GM23338 (cell line): Measurements from ENCODE around the gene ELF5. TPM values are rescaled to one million over a fixed set of nuclear protein-coding genes. Genes with fewer than 3 reads are reported as not detected.

Experiments
- ATAC-seq: fragments of 200-7000 bp; cut with Tn5 transposase; 3 replicates; pipeline ENCODE4 v1.9.1; 2020
- DNase-seq: peaks from one replicate; pipeline ENCODE4 v3.0.0-alpha.2; 2015; ENCODE audit warnings: low spot score
- H2AFZ ChIP-seq: fragments of 200-600 bp; sonication (generic); 2 replicates; pipeline ENCODE4 v1.8.0; 2016; ENCODE audit warnings: antibody characterized with exemption, mild to moderate bottlenecking, moderate library complexity
- H3F3A ChIP-seq: fragments of 200-600 bp; sonication (generic); replicated peaks from 2 replicates; pipeline ENCODE4 v1.8.0; 2017; ENCODE audit warnings: antibody characterized with exemption, mixed run types, low read depth
- H3K27ac ChIP-seq: fragments of 200-600 bp; sonication (generic); 2 replicates; pipeline ENCODE4 v1.6.1; 2016; ENCODE audit warnings: low read depth
- H3K27me3 ChIP-seq: fragments of 200-600 bp; sonication (generic); 2 replicates; pipeline ENCODE4 v1.8.0; 2016; ENCODE audit warnings: mild to moderate bottlenecking, mixed run types, moderate library complexity; ENCODE audit not compliant: insufficient read depth
- H3K36me3 ChIP-seq: fragments of 200-600 bp; sonication (generic); 2 replicates; pipeline ENCODE4 v1.8.0; 2016; ENCODE audit warnings: mild to moderate bottlenecking; ENCODE audit not compliant: insufficient read depth
- H3K4me1 ChIP-seq: fragments of 200-600 bp; sonication (generic); 2 replicates; pipeline ENCODE4 v1.8.0; 2016; ENCODE audit warnings: mild to moderate bottlenecking, moderate library complexity; ENCODE audit not compliant: insufficient read depth
- H3K4me2 ChIP-seq: fragments of 200-600 bp; sonication (generic); 2 replicates; pipeline ENCODE4 v1.7.1; 2017; ENCODE audit warnings: mixed run types
- H3K4me3 ChIP-seq: fragments of 200-600 bp; sonication (generic); 2 replicates; pipeline ENCODE4 v1.6.1; 2016; ENCODE audit warnings: mixed run types
- H3K79me2 ChIP-seq: fragments of 200-600 bp; sonication (generic); replicated peaks from 2 replicates; pipeline ENCODE4 v1.8.0; 2017; ENCODE audit warnings: mild to moderate bottlenecking; ENCODE audit not compliant: insufficient read depth
- H3K9me2 ChIP-seq: fragments of 200-600 bp; sonication (generic); 2 replicates; pipeline ENCODE4 v1.8.0; 2017; ENCODE audit not compliant: insufficient read depth
- H4K20me1 ChIP-seq: fragments of 200-600 bp; sonication (generic); replicated peaks from 2 replicates; pipeline ENCODE4 v1.8.0; 2017; ENCODE audit warnings: mild to moderate bottlenecking; ENCODE audit not compliant: insufficient read depth
- H3K27ac Mint-ChIP-seq: 2 replicates; pipeline ENCODE4 v1.8.0; 2020; ENCODE audit warnings: inconsistent platforms, mild to moderate bottlenecking, moderate library complexity, mixed read lengths
- H3K27me3 Mint-ChIP-seq: 3 replicates; pipeline ENCODE4 v1.8.0; 2022; ENCODE audit warnings: low read depth, mild to moderate bottlenecking, moderate library complexity, mixed read lengths, inconsistent platforms; ENCODE audit not compliant: insufficient read depth, poor library complexity
- H3K36me3 Mint-ChIP-seq: 3 replicates; pipeline ENCODE4 v1.8.0; 2021; ENCODE audit warnings: low read depth, mild to moderate bottlenecking, inconsistent platforms, moderate library complexity, mixed read lengths
- H3K4me1 Mint-ChIP-seq: 3 replicates; pipeline ENCODE4 v1.8.0; 2020; ENCODE audit warnings: mild to moderate bottlenecking, inconsistent platforms, mixed read lengths
- H3K4me3 Mint-ChIP-seq: 3 replicates; pipeline ENCODE4 v1.8.0; 2021; ENCODE audit warnings: moderate library complexity, mild to moderate bottlenecking, inconsistent platforms, mixed read lengths
- H3K9me3 Mint-ChIP-seq: 3 replicates; pipeline ENCODE4 v1.8.0; 2020; ENCODE audit warnings: moderate library complexity, mild to moderate bottlenecking, inconsistent platforms, mixed read lengths
- CREB1 ChIP-seq: fragments of 250-450 bp; sonication (Bioruptor Pico); IDR thresholded peaks from 2 replicates; pipeline ENCODE4 v1.5.0; 2020; ENCODE audit warnings: low read depth, mild to moderate bottlenecking, moderate library complexity
- CTCF ChIP-seq, 2 experiments: fragments of 200-600 bp in 1 of 2; sonication (generic) in 1 of 2; conservative IDR thresholded peaks; 2 replicates each; pipeline versions ENCODE4 v1.5.1 to v1.6.1; 2016 to 2017; ENCODE audit warnings: antibody characterized with exemption in 2 of 2, low read depth in 2 of 2, mild to moderate bottlenecking in 2 of 2, moderate library complexity in 1 of 2
- ETS1 ChIP-seq: IDR thresholded peaks from 2 replicates; pipeline ENCODE4 v1.6.1; 2016; ENCODE audit warnings: antibody characterized with exemption
- EZH2 ChIP-seq: fragments of 200-600 bp; sonication (generic); IDR thresholded peaks from one replicate; pipeline ENCODE4 v1.8.0; 2017; ENCODE audit warnings: antibody characterized with exemption, mild to moderate bottlenecking, low read depth; ENCODE audit not compliant: unreplicated experiment
- EZH2phosphoT487 ChIP-seq: fragments of 200-600 bp; sonication (generic); IDR thresholded peaks from one replicate; pipeline ENCODE4 v1.8.1; 2018; ENCODE audit warnings: antibody characterized with exemption; ENCODE audit not compliant: unreplicated experiment
- JUNB ChIP-seq: IDR thresholded peaks from one replicate; pipeline ENCODE4 v1.6.1; 2016; ENCODE audit warnings: antibody characterized with exemption; ENCODE audit not compliant: unreplicated experiment
- NANOG ChIP-seq: IDR thresholded peaks from 2 replicates; pipeline ENCODE4 v1.6.1; 2016; ENCODE audit warnings: antibody characterized with exemption, borderline replicate concordance
- POLR2AphosphoS5 ChIP-seq: IDR thresholded peaks from 2 replicates; pipeline ENCODE4 v1.6.1; 2016; ENCODE audit warnings: antibody characterized with exemption, low read depth
- REST ChIP-seq: IDR thresholded peaks from one replicate; pipeline ENCODE4 v1.6.1; 2018; ENCODE audit warnings: antibody characterized with exemption; ENCODE audit not compliant: unreplicated experiment
- STAT1 ChIP-seq: IDR thresholded peaks from one replicate; pipeline ENCODE4 v1.6.1; 2016; ENCODE audit warnings: antibody characterized with exemption; ENCODE audit not compliant: unreplicated experiment
- ZNF114 ChIP-seq: fragments of 250-450 bp; sonication (Bioruptor Pico); IDR thresholded peaks from 2 replicates; pipeline ENCODE4 v1.5.0; 2020; ENCODE audit warnings: mild to moderate bottlenecking, moderate library complexity
- ZNF331 ChIP-seq: fragments of 250-450 bp; sonication (Bioruptor Pico); IDR thresholded peaks from 2 replicates; pipeline ENCODE4 v1.5.0; 2020; ENCODE audit warnings: low read depth, mild to moderate bottlenecking, moderate library complexity
- ZNF462 ChIP-seq: fragments of 250-450 bp; sonication (Bioruptor Pico); IDR thresholded peaks from 2 replicates; pipeline ENCODE4 v1.5.0; 2020; ENCODE audit warnings: mild to moderate bottlenecking, moderate library complexity
- polyA plus RNA-seq: library from polyadenylated mRNA; unstranded; fragments of >200 nt; fragmentation: Nextera tagmentation; extraction: Ambion mirVana; gene quantifications from 2 replicates; pipeline ENCODE4 v1.2.1, GENCODE V29; 2016
- total RNA-seq: library from RNA; depleted of rRNA; stranded (reverse); fragments of >200 nt; shearing (Covaris generic); gene quantifications from 2 replicates; pipeline ENCODE4 v1.2.3, GENCODE V29; 2014

The ELF5 gene
- total and polyA plus RNA-seq, 2 experiments from 2014 or later, result not detected

GRCh38 chr11:34523053-34523452 is 9.5 kb upstream of the ELF5 start:
- no peaks in the 10 kb centered on the region for H3K36me3 ChIP-seq
- TF ChIP-seq POLR2AphosphoS5 (no peak), ZNF462 (no peak), CREB1 (CRISPR knock-in tag) (no peak), NANOG (no peak), CTCF (conservative IDR thresholded peaks at IDR 0.05; ENCODE audit: low read depth in 2 of 2) (no peak), EZH2 (no peak), ETS1 (no peak), STAT1 (no peak), JUNB (no peak), EZH2phosphoT487 (no peak), REST (no peak), ZNF114 (CRISPR knock-in tag) (no peak), ZNF331 (CRISPR knock-in tag) (no peak)
- no peaks in the 10 kb centered on the region for H3K4me1 ChIP-seq
- ATAC-seq (no peak), DNase-seq (no peak)
- Mint-ChIP-seq H3K4me1 (no peaks in the 10 kb centered on the region), H3K27ac (no peak overlapping the region), H3K9me3 (no peaks in the 10 kb centered on the region), H3K4me3 (no peak overlapping the region), H3K36me3 (no peaks in the 10 kb centered on the region), H3K27me3 (no peaks in the 10 kb centered on the region)
- H2AFZ ChIP-seq, result no peak overlapping the region
- H4K20me1 ChIP-seq, result no peaks in the 10 kb centered on the region
- no peak overlapping the region for H3K4me3 ChIP-seq
- no peak overlapping the region for H3K27ac ChIP-seq
- H3K9me2 ChIP-seq, result no peaks in the 10 kb centered on the region
- H3K27me3 ChIP-seq, result no peaks in the 10 kb centered on the region
- no peaks in the 10 kb centered on the region for H3F3A ChIP-seq
- no peak overlapping the region for H3K4me2 ChIP-seq
- H3K79me2 ChIP-seq, result no peaks in the 10 kb centered on the region
